GM18867 (cell line): ENCODE measurements around the gene ADCYAP1.

Experiments used
- ATAC-seq: cut with Tn5 transposase; IDR thresholded peaks from one replicate; pipeline ENCODE4 v1.9.1; 2021; ENCODE audit warnings: mild to moderate bottlenecking, moderate library complexity; ENCODE audit not compliant: unreplicated experiment

Gene ADCYAP1

GRCh38 chr18:959854-960253, 55.2 kb downstream of the ADCYAP1 start:
- ATAC-seq: no peak
